ENCODE measurements around the gene MAPK13. TPM values are rescaled to one million over a fixed set of nuclear protein-coding genes. Genes with fewer than 3 reads are reported as not detected.
"Not testable (repeated sequence)": the region's sequence is repeated elsewhere in the genome, so short reads cannot be mapped to it uniquely, and the experiment has no call there.

The MAPK13 gene
- total and polyA plus RNA-seq, 3 donors from 2014 or later = 57.5 to 109 (median 61.7) TPM

DNA sequence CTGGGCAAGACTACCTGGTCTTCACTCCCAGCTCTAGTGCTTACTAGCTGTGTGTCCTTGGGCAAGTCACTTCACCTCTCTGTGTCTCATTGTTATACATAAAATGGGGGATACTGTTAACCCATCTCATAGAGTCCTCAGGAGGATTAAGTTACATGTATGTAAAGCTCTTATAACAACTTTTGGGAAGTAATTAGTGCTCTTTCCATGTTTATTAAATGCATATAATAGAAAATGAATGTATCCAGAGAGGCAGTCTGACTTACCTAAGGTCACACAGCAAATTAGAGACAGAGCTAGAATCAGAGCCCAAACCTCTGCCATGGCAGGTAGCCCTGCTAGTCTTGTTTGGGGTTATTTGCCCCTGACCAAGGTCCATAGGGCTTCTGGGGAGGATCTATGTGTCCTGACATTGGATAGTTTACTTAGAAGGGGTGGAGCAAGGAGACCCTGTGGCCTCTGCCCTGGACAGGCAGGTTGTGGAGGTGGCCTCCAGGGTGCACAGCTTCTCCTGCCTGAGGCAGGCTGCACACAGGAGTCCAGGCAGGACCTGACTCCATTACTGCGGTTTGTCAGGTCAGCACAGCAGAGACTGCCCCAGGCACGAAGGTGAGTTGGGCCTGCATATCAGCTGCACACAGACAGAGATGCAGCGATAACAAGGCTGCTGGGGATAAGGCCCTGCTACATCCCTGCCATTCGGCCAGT is 8.4 kb upstream of the MAPK13 start:
- H3K27me3 ChIP-seq = no peaks in the 10 kb centered on the region
- peaks cover 4% of the 10 kb centered on the region for H3K4me1 ChIP-seq
- intact Hi-C loops (cut with DNase I; ENCODE audit: low total_unique reads) = no loop called here
- no peak for DNase-seq
- H3K36me3 ChIP-seq (ENCODE audit: low read depth, missing control alignments) = no peaks in the 10 kb centered on the region
- H3K9me3 ChIP-seq = no peaks in the 10 kb centered on the region
- WGBS, 2 donors = 84 to 88% methylated on average over 2 to 4 of the region's 4 CpGs
- H3K4me3 ChIP-seq = no peak overlapping the region
- TF ChIP-seq POLR2A (IDR thresholded peaks at IDR 0.05) = no peak
- TF ChIP-seq, protein P1, sequence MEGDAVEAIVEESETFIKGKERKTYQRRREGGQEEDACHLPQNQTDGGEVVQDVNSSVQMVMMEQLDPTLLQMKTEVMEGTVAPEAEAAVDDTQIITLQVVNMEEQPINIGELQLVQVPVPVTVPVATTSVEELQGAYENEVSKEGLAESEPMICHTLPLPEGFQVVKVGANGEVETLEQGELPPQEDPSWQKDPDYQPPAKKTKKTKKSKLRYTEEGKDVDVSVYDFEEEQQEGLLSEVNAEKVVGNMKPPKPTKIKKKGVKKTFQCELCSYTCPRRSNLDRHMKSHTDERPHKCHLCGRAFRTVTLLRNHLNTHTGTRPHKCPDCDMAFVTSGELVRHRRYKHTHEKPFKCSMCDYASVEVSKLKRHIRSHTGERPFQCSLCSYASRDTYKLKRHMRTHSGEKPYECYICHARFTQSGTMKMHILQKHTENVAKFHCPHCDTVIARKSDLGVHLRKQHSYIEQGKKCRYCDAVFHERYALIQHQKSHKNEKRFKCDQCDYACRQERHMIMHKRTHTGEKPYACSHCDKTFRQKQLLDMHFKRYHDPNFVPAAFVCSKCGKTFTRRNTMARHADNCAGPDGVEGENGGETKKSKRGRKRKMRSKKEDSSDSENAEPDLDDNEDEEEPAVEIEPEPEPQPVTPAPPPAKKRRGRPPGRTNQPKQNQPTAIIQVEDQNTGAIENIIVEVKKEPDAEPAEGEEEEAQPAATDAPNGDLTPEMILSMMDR (IDR thresholded peaks at IDR 0.05) = no peak
- no peak overlapping the region for H3K27ac ChIP-seq

DNA sequence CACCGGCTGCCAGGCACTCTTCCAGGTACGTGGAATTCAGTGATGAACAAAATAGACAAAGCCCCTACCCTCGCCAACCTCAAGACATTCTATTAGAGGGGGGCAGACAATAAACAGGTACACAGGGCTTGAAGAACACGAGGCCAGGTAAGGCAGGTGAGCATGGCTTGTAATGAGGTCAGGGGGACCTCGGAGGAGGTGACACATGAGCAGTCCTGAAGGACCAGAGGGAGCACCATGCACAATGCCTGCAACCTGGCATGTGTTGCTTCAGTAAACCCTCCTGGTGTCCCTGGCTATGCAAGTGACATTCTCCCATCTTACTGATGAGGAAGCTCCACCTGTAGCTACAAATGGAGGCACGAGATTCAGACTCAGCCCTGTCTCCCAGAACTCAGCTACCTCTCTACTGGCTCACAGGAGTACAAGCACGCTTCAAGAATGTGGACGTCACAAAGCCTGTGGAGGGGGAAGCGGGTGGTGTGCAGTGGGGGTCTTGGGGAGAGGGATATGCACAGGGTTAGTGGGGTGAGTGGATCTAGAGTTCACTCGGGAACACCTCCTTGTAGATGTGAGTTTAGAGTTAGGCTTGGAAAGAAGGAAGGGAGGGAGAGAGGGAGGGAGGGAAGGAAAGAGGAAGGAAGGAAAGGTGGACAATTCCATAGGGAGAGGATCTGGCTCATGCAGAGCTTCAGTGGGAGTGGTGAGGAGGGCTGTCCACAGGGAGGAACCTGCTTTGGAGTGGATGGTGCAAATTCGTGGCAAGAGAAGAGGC is 7.6 kb upstream of the MAPK13 start:
- TF ChIP-seq POLR2A (IDR thresholded peaks at IDR 0.05) = no peak
- TF ChIP-seq, protein P1 (IDR thresholded peaks at IDR 0.05) = no peak
- H3K4me1 ChIP-seq = peaks cover 4% of the 10 kb centered on the region
- 81 to 85% methylated on average over 11 of the region's 11 CpGs for WGBS, 2 donors
- intact Hi-C loops (cut with DNase I; ENCODE audit: low total_unique reads) = no loop called here
- no peak for DNase-seq
- no peak overlapping the region for H3K27ac ChIP-seq
- no peak overlapping the region for H3K4me3 ChIP-seq
- no peaks in the 10 kb centered on the region for H3K36me3 ChIP-seq (ENCODE audit: low read depth, missing control alignments)
- H3K9me3 ChIP-seq = no peaks in the 10 kb centered on the region
- H3K27me3 ChIP-seq = no peaks in the 10 kb centered on the region

DNA sequence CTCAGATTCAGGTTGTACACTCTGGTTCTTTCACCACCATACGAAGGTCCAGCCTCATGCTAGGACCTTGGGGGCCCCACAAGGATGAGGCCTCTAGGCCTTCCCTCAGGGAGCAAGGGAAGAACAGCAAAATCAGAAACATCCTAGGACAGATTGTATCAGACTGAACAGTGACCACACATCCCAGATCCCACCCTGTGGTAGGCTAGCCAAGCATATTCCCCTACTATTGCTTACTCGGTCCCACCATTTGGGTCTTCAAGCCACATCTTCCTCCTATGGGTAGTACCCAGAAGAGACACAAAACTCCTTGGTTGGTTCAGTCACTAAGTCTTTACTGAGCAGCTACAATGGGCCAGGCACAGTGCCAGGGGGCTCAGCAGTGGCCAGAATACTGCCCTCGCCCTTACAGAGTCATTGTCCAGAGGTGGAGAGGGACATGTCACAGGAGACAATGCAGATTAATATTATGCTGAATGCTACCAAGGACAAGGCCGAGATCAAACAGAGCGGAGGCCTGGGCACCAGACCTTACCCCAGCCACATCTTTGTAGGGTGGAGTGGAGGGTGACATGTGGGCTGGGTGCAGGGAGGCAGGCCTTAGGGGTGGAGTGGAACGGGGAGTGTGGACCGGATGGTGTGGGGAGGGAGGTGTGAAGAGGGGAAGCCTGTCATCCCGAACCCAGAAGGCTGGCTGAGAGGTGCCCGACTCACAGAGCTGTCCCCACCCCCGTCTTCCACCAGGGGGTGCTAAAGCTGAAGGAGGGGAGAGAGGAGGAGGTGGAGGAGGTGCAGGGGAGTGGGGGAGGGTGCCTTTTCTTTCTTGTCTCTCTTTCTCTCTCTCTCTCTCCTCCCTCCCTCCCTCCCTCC is 6.8 kb upstream of the MAPK13 start:
- no peaks in the 10 kb centered on the region for H3K9me3 ChIP-seq
- intact Hi-C loops (cut with DNase I; ENCODE audit: low total_unique reads) = no loop called here
- H3K4me1 ChIP-seq = peaks cover 4% of the 10 kb centered on the region
- H3K4me3 ChIP-seq = no peak overlapping the region
- DNase-seq = peak; percentile 84
- H3K27me3 ChIP-seq = no peaks in the 10 kb centered on the region
- 47 to 51% methylated on average over 10 of the region's 10 CpGs for WGBS, 2 donors
- H3K27ac ChIP-seq = no peak overlapping the region
- no peak for TF ChIP-seq POLR2A (IDR thresholded peaks at IDR 0.05)
- TF ChIP-seq, protein P1 (IDR thresholded peaks at IDR 0.05) = peak; percentile 53 to 82 (median 69)
- no peaks in the 10 kb centered on the region for H3K36me3 ChIP-seq (ENCODE audit: low read depth, missing control alignments)

DNA sequence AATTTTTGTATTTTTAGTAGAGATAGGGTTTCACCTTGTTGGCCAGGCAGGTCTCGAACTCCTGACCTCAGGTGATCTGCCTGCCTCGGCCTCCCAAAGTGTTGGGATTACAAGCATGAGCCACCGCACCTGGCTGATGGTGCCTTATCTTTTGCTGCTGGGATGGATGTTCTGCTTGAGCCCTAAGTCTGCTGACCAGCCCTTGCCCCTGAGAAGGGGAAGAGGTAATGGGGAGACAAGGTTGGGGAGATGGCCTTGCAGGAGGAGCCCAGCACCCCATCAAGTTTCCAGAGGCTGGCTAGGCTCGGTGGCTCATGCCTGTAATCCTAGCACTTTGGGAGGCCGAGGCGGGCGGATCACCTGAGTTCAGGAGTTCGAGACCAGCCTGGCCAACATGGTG is 6.0 kb upstream of the MAPK13 start:
- intact Hi-C loops (cut with DNase I; ENCODE audit: low total_unique reads); H3K27ac ChIP-seq; H3K9me3 ChIP-seq; H3K4me3 ChIP-seq; H3K4me1 ChIP-seq; DNase-seq; H3K36me3 ChIP-seq (ENCODE audit: low read depth, missing control alignments); H3K27me3 ChIP-seq: not testable (repeated sequence)
- WGBS, 2 donors = 84 to 88% methylated on average over 8 of the region's 8 CpGs

DNA sequence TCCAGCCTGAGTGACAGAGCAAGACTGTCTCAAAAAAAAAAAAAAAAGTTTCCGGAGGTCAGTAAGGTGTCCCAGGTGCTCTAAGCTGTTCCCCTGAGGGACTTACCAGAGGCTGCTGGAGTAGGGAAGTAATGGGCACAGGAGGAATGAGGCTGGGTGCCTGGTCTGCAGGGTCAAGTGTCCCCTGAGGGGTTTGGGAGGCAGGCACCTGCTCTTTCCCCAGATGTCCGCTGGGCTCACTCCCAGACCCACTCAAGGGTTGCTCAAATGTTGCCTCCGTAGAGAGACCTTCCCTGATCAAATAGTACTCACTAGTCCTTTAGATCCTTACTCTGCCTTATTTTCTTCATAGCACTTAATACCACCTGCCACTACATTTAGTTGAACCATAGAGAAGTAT is 5.4 kb upstream of the MAPK13 start:
- H3K4me1 ChIP-seq = peaks cover 7% of the 10 kb centered on the region
- no peak for DNase-seq
- no peak overlapping the region for H3K27ac ChIP-seq
- 84 to 96% methylated on average over 3 of the region's 3 CpGs for WGBS, 2 donors
- no peaks in the 10 kb centered on the region for H3K27me3 ChIP-seq
- TF ChIP-seq, protein P1 (IDR thresholded peaks at IDR 0.05) = no peak
- TF ChIP-seq POLR2A (IDR thresholded peaks at IDR 0.05) = no peak
- no peaks in the 10 kb centered on the region for H3K36me3 ChIP-seq (ENCODE audit: low read depth, missing control alignments)
- H3K9me3 ChIP-seq = no peaks in the 10 kb centered on the region
- H3K4me3 ChIP-seq = no peak overlapping the region
- intact Hi-C loops (cut with DNase I; ENCODE audit: low total_unique reads) = no loop called here

Data from testis (tissue), 3 donors.